ENCODE measurements around the gene KIF3A.

DNA sequence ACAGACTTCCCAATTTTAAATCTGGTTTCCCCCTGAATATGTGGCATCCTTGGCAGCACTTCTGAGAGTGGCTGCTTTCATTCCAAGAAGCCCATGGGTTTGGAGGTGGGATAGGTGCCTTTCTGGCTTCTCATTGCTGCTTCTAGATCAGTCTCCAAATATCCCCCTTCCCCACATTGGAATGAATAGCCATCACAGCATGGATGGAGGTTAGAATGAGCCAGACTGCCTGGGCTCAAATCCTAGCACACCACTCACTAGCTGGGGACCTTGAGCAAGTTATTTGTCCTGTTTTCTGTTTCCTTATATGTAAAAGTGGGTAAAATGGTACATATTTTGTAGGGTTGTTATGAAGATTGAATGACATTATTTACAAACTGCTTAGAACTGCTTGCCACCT lies 93.2 kb downstream of the KIF3A start:
- TF ChIP-seq, protein P1, sequence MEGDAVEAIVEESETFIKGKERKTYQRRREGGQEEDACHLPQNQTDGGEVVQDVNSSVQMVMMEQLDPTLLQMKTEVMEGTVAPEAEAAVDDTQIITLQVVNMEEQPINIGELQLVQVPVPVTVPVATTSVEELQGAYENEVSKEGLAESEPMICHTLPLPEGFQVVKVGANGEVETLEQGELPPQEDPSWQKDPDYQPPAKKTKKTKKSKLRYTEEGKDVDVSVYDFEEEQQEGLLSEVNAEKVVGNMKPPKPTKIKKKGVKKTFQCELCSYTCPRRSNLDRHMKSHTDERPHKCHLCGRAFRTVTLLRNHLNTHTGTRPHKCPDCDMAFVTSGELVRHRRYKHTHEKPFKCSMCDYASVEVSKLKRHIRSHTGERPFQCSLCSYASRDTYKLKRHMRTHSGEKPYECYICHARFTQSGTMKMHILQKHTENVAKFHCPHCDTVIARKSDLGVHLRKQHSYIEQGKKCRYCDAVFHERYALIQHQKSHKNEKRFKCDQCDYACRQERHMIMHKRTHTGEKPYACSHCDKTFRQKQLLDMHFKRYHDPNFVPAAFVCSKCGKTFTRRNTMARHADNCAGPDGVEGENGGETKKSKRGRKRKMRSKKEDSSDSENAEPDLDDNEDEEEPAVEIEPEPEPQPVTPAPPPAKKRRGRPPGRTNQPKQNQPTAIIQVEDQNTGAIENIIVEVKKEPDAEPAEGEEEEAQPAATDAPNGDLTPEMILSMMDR (IDR thresholded peaks at IDR 0.05): no peak
- no peak for TF ChIP-seq POLR2A (IDR thresholded peaks at IDR 0.05)
